Neural cell (in vitro differentiated cells): Measurements from ENCODE around the gene PM20D2. TPM values are rescaled to one million over a fixed set of nuclear protein-coding genes. Genes with fewer than 3 reads are reported as not detected.

Source experiments
- H2AFZ ChIP-seq: fragments of 200-600, 300-800 bp; sonication (generic), shearing (Covaris generic); 2 replicates; pipeline ENCODE4 v1.6.0; 2014; ENCODE audit warnings: low read depth, mild to moderate bottlenecking, antibody characterized with exemption, low read length, moderate library complexity
- H3F3A ChIP-seq: fragments of 200-600 bp; shearing (Covaris generic); 2 replicates; pipeline ENCODE4 v1.6.1; 2016; ENCODE audit warnings: mild to moderate bottlenecking, moderate library complexity, mixed read lengths, antibody characterized with exemption, low read length; ENCODE audit not compliant: insufficient read depth, poor library complexity, severe bottlenecking
- H3K27ac ChIP-seq: fragments of 200-600, 300-800 bp; sonication (generic), shearing (Covaris generic); 2 replicates; pipeline ENCODE4 v1.5.1; 2014; ENCODE audit warnings: mild to moderate bottlenecking, low read length, moderate library complexity
- H3K27me3 ChIP-seq: fragments of 300-800, 200-600 bp; sonication (generic), shearing (Covaris generic); 2 replicates; pipeline ENCODE4 v1.6.0; 2014; ENCODE audit warnings: mild to moderate bottlenecking, low read depth, low read length, moderate library complexity; ENCODE audit not compliant: insufficient read depth
- H3K36me3 ChIP-seq: fragments of 300-800, 200-600 bp; sonication (generic), shearing (Covaris generic); 2 replicates; pipeline ENCODE4 v1.5.1; 2014; ENCODE audit warnings: mild to moderate bottlenecking, antibody characterized with exemption, low read length, moderate library complexity; ENCODE audit not compliant: insufficient read depth
- H3K4me2 ChIP-seq: fragments of 300-800, 200-600 bp; sonication (generic), shearing (Covaris generic); 2 replicates; pipeline ENCODE4 v1.6.0; 2014; ENCODE audit warnings: mild to moderate bottlenecking, low read length
- H3K4me3 ChIP-seq: fragments of 300-800, 200-600 bp; sonication (generic), shearing (Covaris generic); 2 replicates; pipeline ENCODE4 v1.5.1; 2014; ENCODE audit warnings: mild to moderate bottlenecking, low read length, moderate library complexity
- H3K79me2 ChIP-seq: fragments of 200-600 bp; shearing (Covaris generic); replicated peaks from 2 replicates; pipeline ENCODE4 v1.6.0; 2014; ENCODE audit warnings: mild to moderate bottlenecking, low read length, moderate library complexity; ENCODE audit not compliant: insufficient read depth
- H3K9ac ChIP-seq: fragments of 300-800, 200-600 bp; sonication (generic), shearing (Covaris generic); 2 replicates; pipeline ENCODE4 v1.6.1; 2016; ENCODE audit warnings: mild to moderate bottlenecking, low read length, mixed read lengths
- H3K9me2 ChIP-seq: fragments of 200-600 bp; shearing (Covaris generic); 2 replicates; pipeline ENCODE4 v1.6.1; 2016; ENCODE audit warnings: mild to moderate bottlenecking, low read length, mixed read lengths; ENCODE audit not compliant: insufficient read depth
- H3K9me3 ChIP-seq: fragments of 200-600, 300-800 bp; sonication (generic), shearing (Covaris generic); 2 replicates; pipeline ENCODE4 v1.6.1; 2016; ENCODE audit warnings: mild to moderate bottlenecking, mixed run types, low read length, moderate library complexity, mixed read lengths
- H4K20me1 ChIP-seq: fragments of 200-600 bp; shearing (Covaris generic); 2 replicates; pipeline ENCODE4 v1.6.1; 2016; ENCODE audit warnings: mild to moderate bottlenecking, mixed run types; ENCODE audit not compliant: insufficient read depth
- EP300 ChIP-seq: fragments of 450-650 bp; conservative IDR thresholded peaks from 2 replicates; pipeline ENCODE4 v1.6.1; 2014; ENCODE audit warnings: antibody characterized with exemption, mild to moderate bottlenecking, moderate library complexity; ENCODE audit not compliant: poor library complexity, severe bottlenecking
- EZH2 ChIP-seq: fragments of 200-600, 300-800 bp; shearing (Covaris generic), sonication (generic); IDR thresholded peaks from 2 replicates; pipeline ENCODE4 v1.6.1; 2014; ENCODE audit warnings: antibody characterized with exemption, low read length, borderline replicate concordance, mild to moderate bottlenecking; ENCODE audit not compliant: insufficient read depth, poor library complexity, severe bottlenecking
- MXI1 ChIP-seq: fragments of 450-650 bp; conservative IDR thresholded peaks from 2 replicates; pipeline ENCODE4 v1.6.1; 2014; ENCODE audit warnings: antibody characterized with exemption, mild to moderate bottlenecking; ENCODE audit not compliant: poor library complexity, severe bottlenecking
- POLR2AphosphoS5 ChIP-seq: IDR thresholded peaks from 2 replicates; pipeline ENCODE4 v1.6.1; 2012
- RAD21 ChIP-seq: fragments of 450-650 bp; conservative IDR thresholded peaks from 2 replicates; pipeline ENCODE4 v1.6.1; 2014; ENCODE audit warnings: antibody characterized with exemption, mild to moderate bottlenecking, moderate library complexity
- REST ChIP-seq: IDR thresholded peaks from 2 replicates; pipeline ENCODE4 v1.6.1; 2012; ENCODE audit warnings: borderline replicate concordance
- SMC3 ChIP-seq: fragments of 450-650 bp; conservative IDR thresholded peaks from 2 replicates; pipeline ENCODE4 v1.6.1; 2014; ENCODE audit warnings: antibody characterized with exemption, mild to moderate bottlenecking, moderate library complexity; ENCODE audit not compliant: poor library complexity
- TAF1 ChIP-seq: IDR thresholded peaks from 2 replicates; pipeline ENCODE4 v1.6.1; 2012; ENCODE audit warnings: low read depth
- polyA plus RNA-seq: library from polyadenylated mRNA; depleted of rRNA; stranded (reverse); fragments of >200 nt; gene quantifications from 2 replicates; pipeline ENCODE4 v1.2.3, GENCODE V29; 2014
- TF ChIP-seq, protein P1 (sequence below): fragments of 450-650 bp; IDR thresholded peaks from 2 replicates; pipeline ENCODE4 v1.5.1; 2014; ENCODE audit warnings: antibody characterized with exemption, mild to moderate bottlenecking, moderate library complexity; ENCODE audit not compliant: poor library complexity, severe bottlenecking

PM20D2 gene
- polyA plus RNA-seq, 1 donor from 2014 or later, result 28.2 TPM

DNA sequence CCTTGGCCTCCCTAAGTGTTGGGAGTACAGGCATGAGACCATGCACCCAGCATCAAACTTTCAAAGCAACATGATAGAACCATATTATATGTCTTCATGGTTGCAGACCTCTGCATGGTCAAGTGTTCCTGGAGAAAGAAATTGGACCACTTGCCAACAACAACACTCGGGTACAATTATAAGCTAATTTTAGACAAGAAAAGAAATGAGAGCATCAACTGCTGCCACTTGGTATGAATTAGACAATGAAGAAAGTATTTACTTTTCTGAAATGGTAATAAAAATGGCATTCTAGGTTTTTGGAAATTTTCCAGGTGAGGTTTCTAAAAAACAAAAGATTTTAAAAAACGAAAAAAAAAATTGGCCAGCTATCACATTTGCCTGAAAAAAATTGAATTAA, 7.7 kb upstream of the PM20D2 start:
- H2AFZ ChIP-seq, result no peak overlapping the region
- no peaks in the 10 kb centered on the region for H3K9me3 ChIP-seq
- H3K36me3 ChIP-seq, result no peaks in the 10 kb centered on the region
- TF ChIP-seq POLR2AphosphoS5 (no peak), EZH2 (no peak), REST (no peak), SMC3 (no peak), TAF1 (no peak), MXI1 (no peak), EP300 (no peak)
- TF ChIP-seq, protein P1, sequence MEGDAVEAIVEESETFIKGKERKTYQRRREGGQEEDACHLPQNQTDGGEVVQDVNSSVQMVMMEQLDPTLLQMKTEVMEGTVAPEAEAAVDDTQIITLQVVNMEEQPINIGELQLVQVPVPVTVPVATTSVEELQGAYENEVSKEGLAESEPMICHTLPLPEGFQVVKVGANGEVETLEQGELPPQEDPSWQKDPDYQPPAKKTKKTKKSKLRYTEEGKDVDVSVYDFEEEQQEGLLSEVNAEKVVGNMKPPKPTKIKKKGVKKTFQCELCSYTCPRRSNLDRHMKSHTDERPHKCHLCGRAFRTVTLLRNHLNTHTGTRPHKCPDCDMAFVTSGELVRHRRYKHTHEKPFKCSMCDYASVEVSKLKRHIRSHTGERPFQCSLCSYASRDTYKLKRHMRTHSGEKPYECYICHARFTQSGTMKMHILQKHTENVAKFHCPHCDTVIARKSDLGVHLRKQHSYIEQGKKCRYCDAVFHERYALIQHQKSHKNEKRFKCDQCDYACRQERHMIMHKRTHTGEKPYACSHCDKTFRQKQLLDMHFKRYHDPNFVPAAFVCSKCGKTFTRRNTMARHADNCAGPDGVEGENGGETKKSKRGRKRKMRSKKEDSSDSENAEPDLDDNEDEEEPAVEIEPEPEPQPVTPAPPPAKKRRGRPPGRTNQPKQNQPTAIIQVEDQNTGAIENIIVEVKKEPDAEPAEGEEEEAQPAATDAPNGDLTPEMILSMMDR, result no peak
- H3K27me3 ChIP-seq, result no peaks in the 10 kb centered on the region
- no peak overlapping the region for H3K27ac ChIP-seq
- H3K4me3 ChIP-seq, result no peak overlapping the region
- H3K9me2 ChIP-seq, result no peaks in the 10 kb centered on the region
- no peak overlapping the region for H3K9ac ChIP-seq
- H3F3A ChIP-seq, result no peaks in the 10 kb centered on the region
- H4K20me1 ChIP-seq, result no peaks in the 10 kb centered on the region
- no peak overlapping the region for H3K4me2 ChIP-seq
- no peaks in the 10 kb centered on the region for H3K79me2 ChIP-seq

GRCh38 chr6:89139509-89140346, 6.1 kb upstream of the PM20D2 start:
- Histone ChIP-seq H3K27me3 (no peaks in the 10 kb centered on the region), H3K9me2 (no peaks in the 10 kb centered on the region), H2AFZ (no peak overlapping the region), H3K4me2 (no peak overlapping the region), H3F3A (no peaks in the 10 kb centered on the region), H3K9me3 (no peaks in the 10 kb centered on the region), H3K36me3 (no peaks in the 10 kb centered on the region), H3K79me2 (no peaks in the 10 kb centered on the region), H3K9ac (no peak overlapping the region), H3K4me3 (no peak overlapping the region), H4K20me1 (no peaks in the 10 kb centered on the region), H3K27ac (no peak overlapping the region)
- TF ChIP-seq RAD21, result no peak
